ENCODE measurements around the gene PLCH2.

GRCh38 chr1:2495026-2495425, 18.9 kb downstream of the PLCH2 start:
- TF ChIP-seq POLR2A (IDR thresholded peaks at IDR 0.05) (no peak), CTCF (IDR thresholded peaks at IDR 0.05) (no peak)

Data from body of pancreas (tissue), 4 donors.